ENCODE results near the gene GPR22.

GPR22 gene

GRCh38 chr7:107479303-107479702, 9.4 kb downstream of the GPR22 start:
- DNase-seq (ENCODE audit: low read depth) = no peak

DNA sequence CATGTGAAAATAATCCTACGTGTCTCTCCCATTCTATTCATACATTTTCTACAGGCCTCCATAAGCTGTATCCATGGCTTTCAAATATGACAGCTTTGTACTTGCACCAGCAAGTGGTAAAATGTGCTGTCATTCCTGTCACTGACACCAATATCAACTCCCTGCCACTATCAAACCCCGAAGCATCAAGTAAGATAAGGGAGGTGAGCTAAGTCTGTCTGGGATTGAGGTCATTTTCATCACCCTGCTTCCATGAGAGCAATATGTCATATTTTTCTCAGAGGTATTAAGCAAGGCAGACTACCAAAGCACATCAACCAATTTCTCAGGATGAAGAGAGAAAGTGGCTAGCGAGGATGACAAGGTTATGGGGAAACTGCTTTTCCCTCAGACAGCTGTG, 11.1 kb downstream of the GPR22 start:
- DNase-seq (ENCODE audit: low read depth) = no peak

DNA sequence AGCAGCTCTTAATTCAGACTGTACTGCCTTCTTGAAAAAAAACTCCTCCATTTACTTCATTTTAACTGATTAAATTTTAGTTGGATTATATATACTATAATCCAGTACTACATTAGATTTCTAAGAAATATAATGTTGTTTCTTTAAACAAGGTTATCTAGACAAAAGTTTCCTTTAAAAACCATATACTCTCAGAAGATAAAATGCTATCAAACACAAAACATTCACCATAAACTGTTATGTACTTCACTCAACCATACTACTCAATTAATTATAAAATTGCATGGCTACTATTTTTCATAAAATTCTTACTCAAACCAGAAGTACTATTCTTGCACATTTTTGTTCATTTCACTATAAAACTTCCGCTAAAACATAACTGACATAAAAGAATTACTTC, 12.7 kb downstream of the GPR22 start:
- no peak for DNase-seq (ENCODE audit: low read depth)

- no peak for DNase-seq (ENCODE audit: low read depth)
Observed at GRCh38 chr7:107486041-107486440, 16.2 kb downstream of the GPR22 start.

DNA sequence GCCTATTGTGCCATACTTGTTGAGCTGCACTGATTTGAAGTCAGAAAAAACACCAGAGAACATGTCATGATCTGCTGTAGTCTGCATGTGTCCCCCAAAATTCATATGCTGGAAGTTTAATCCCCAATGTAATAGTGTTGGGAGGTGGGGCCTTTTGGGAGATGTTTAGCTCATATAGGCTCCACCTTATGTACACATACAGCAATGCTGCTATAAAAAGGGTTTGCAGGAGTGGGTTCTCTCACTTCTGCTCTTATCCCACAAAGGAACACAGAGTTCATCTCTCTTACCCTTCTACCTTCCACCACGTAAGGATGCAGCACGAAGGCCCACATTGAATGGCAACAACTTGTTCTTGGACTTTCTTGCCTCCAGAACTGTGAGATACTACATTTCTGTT, 23.0 kb downstream of the GPR22 start:
- DNase-seq (ENCODE audit: low read depth) = no peak

DNA sequence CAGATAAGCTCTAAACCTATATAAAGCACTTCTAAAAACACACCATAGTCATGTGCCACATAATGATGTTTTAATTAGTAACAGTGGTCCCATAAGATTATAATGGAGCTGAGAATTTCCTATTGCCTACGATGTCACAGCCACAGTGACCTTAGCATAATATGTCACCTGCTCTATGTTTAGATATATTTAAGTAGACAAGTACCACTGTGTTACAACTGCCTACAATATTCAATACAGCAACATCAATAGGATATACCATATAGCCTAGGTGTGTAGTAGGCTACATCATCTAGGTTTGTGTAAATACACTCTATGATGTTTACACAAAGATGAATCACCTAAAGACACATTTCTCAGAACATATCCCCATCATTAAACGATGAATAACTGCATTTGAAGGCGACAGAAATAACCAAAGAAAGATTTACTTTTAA, 24.5 kb downstream of the GPR22 start:
- no peak for DNase-seq (ENCODE audit: low read depth)

DNA sequence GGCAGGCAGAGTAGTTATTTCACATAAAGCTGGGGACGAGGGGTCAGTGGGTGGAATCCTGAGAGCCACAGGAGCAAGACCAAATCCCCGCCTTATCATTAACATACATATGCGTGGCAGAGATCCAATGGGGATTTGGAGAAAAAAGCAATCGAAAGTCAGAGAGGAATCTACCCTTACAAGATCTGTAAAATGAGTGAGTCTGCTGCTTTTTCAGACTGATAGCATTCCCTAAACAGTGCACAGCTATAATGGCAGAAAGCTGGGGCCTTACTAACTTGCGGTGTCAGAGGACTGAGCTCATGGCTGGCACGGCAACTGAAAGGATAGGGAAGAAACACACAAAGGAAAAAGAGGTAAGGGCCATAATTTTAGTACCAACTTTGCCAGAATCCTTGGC, 25.0 kb downstream of the GPR22 start:
- no peak for DNase-seq (ENCODE audit: low read depth)

GRCh38 chr7:107495516-107495915, 25.7 kb downstream of the GPR22 start:
- DNase-seq (ENCODE audit: low read depth) = no peak

GRCh38 chr7:107499731-107500130, 29.9 kb downstream of the GPR22 start:
- no peak for DNase-seq (ENCODE audit: low read depth)

GRCh38 chr7:107501593-107501992, 31.7 kb downstream of the GPR22 start:
- DNase-seq (ENCODE audit: low read depth) = no peak

DNA sequence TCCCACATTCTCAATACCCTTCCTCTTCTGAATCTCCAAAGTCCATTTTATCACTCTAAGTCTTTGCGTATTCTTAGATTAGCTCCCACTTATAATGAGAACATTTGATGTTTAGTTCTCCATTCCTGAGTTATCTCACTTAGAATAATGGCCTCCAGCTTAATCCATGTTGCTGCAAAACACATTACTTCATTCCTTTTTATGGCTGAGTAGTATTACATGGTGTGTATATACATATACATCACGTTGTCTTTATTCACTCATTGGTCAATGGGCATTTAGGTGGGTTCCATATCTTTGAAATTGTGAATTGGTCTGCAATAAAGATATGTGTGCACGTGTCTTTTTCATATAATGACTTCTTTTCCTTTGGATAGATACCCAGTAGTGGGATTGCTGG, 32.3 kb downstream of the GPR22 start:
- DNase-seq (ENCODE audit: low read depth) = no peak

GRCh38 chr7:107502797-107503196, 32.9 kb downstream of the GPR22 start:
- no peak for DNase-seq (ENCODE audit: low read depth)

DNA sequence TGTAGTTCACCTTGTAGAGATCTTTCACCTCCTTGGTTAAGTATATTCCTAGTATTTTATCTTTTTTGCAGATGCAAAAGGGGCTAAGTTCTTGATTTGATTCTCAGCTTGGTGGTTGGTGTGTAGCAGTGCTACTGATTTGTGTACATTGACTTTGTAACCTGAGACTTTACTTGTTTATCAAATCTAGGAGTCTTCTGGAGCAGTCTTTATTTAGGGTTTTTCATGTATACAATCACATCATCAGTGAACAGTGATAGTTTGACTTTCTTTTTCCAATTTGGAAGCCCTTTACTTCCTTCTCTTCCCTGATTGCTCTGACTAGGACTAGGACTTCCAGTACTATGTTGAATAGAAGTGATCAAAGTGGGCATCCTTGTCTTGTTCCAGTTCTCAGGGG, 33.8 kb downstream of the GPR22 start:
- DNase-seq (ENCODE audit: low read depth) = no peak

- DNase-seq (ENCODE audit: low read depth) = no peak
Observed at GRCh38 chr7:107505362-107505761, 35.5 kb downstream of the GPR22 start.

GRCh38 chr7:107505997-107506673, 36.3 kb downstream of the GPR22 start:
- no peak for DNase-seq (ENCODE audit: low read depth)

DNA sequence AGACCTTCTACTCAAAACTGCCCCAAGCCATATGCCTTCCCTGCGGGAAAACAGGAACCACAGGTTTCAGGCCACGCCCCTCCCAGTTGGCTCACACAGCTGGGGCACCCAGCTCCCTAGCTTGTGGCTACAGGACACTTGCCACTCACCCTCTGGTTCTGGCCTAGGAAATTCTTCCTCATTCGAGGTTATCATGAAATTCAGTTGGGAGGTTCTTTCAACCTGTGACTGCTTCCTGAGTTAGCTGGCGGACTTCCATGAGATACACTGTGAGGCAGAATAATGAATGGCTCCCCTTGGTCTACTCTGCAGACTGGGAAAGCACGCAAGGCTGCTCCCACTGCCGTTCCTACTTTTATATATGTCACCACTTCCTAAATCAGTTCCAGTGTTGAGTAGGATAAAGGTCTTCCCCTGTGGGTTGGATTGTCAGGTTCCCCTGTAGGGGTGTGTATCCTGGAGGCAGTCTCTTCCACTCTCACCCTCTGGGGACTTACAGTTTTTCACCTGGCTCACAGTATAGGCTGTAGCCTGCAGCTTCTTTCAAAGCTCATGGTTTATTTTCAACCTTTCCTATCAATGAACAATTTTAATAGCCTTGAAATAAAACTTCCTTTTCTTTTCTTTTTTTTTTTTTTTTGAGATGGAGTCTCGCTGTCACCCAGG, 37.0 kb downstream of the GPR22 start:
- no peak for DNase-seq (ENCODE audit: low read depth)

Data from stimulated activated CD8-positive, alpha-beta memory T cell treated with anti-CD3 and anti-CD28 coated beads, Interleukin-15, amount 100 ng/mL, for 24 hours (primary cell).